ENCODE measurements around the gene ZNF254. TPM values are rescaled to one million over a fixed set of nuclear protein-coding genes. Genes with fewer than 3 reads are reported as not detected.

The ZNF254 gene
- total RNA-seq, 1 experiment from 2014 or later: 12.5 TPM

GRCh38 chr19:24046550-24046949 lies 40.4 kb upstream of the ZNF254 start:
- no peaks in the 10 kb centered on the region for H3K4me1 ChIP-seq (replicated peaks; ENCODE audit: insufficient read depth)
- no peak overlapping the region for H3K27ac ChIP-seq
- DNase-seq: no peak
- H3K36me3 ChIP-seq (ENCODE audit: low read depth): peaks cover 45% of the 10 kb centered on the region
- no peaks in the 10 kb centered on the region for H3K27me3 ChIP-seq (ENCODE audit: insufficient read depth, low read depth)
- no TSS peak for BruUV-seq (replicated peaks)
- intact Hi-C loops (cut with micrococcal nuclease; ENCODE audit: unreplicated experiment): no loop called here
- no peaks in the 10 kb centered on the region; the same call in 1 of the 2 replicates for H3F3A ChIP-seq (ENCODE audit: insufficient read depth, low read depth)
- no peak overlapping the region for H2AFZ ChIP-seq
- peaks cover 4% of the 10 kb centered on the region; the same call in 1 of the 2 replicates for H3K9me3 ChIP-seq (ENCODE audit: insufficient read depth, low read depth)
- TF ChIP-seq EZH2 (IDR thresholded peaks at IDR 0.05; ENCODE audit: low read depth): no peak
- TF ChIP-seq CTCF (conservative IDR thresholded peaks at IDR 0.05): no peak
- POLR2A ChIA-PET (ENCODE audit: unreplicated experiment): no interaction called here
- no peaks in the 10 kb centered on the region for H4K20me1 ChIP-seq (ENCODE audit: insufficient read depth)
- peaks cover 4% of the 10 kb centered on the region; the same call in 1 of the 2 replicates for H3K79me2 ChIP-seq (ENCODE audit: low read depth)
- no peaks in the 10 kb centered on the region for H3K9me2 ChIP-seq (ENCODE audit: insufficient read depth)
- CTCF ChIA-PET: no interaction called here
- no peak overlapping the region for H3K4me2 ChIP-seq
- no peak overlapping the region for H3K4me3 ChIP-seq

DNA sequence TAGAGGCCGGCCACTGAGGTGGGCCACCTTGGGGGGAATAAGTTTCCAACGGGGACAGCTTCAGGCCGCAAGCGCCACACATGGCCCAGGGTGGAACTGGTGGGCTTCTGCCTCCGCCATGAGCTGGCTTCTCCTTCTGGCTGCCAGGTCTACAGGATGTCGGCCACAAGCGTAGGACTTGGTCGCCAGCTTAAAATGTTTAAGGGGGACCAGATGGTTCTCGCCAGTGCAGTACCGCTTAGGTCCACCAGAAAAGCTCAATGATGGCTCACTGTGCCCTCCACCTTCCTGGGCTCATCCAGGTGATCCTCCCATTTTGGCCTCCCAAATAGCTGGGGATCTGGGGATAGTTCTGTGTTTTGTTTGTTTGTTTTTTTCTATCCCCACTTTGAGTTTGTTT lies 38.7 kb upstream of the ZNF254 start:
- Histone ChIP-seq H2AFZ (no peak overlapping the region), H3F3A (ENCODE audit: insufficient read depth, low read depth) (peaks cover 12% of the 10 kb centered on the region), H3K4me3 (no peak overlapping the region), H3K79me2 (ENCODE audit: low read depth) (peaks cover 4% of the 10 kb centered on the region; the same call in 1 of the 2 replicates), H3K9me2 (ENCODE audit: insufficient read depth) (no peaks in the 10 kb centered on the region), H3K27me3 (ENCODE audit: insufficient read depth, low read depth) (no peaks in the 10 kb centered on the region), H3K9me3 (ENCODE audit: insufficient read depth, low read depth) (peaks cover 10% of the 10 kb centered on the region; the same call in 1 of the 2 replicates), H3K4me1 (replicated peaks; ENCODE audit: insufficient read depth) (peaks cover 8% of the 10 kb centered on the region), H3K27ac (no peak overlapping the region), H3K36me3 (ENCODE audit: low read depth) (peaks cover 57% of the 10 kb centered on the region), H4K20me1 (ENCODE audit: insufficient read depth) (no peaks in the 10 kb centered on the region), H3K4me2 (no peak overlapping the region)
- TF ChIP-seq CTCF (conservative IDR thresholded peaks at IDR 0.05): no peak
- intact Hi-C loops (cut with micrococcal nuclease; ENCODE audit: unreplicated experiment): no loop called here
- POLR2A ChIA-PET (ENCODE audit: unreplicated experiment): no interaction called here
- no peak for DNase-seq
- no TSS peak for BruUV-seq (replicated peaks)
- CTCF ChIA-PET: no interaction called here

DNA sequence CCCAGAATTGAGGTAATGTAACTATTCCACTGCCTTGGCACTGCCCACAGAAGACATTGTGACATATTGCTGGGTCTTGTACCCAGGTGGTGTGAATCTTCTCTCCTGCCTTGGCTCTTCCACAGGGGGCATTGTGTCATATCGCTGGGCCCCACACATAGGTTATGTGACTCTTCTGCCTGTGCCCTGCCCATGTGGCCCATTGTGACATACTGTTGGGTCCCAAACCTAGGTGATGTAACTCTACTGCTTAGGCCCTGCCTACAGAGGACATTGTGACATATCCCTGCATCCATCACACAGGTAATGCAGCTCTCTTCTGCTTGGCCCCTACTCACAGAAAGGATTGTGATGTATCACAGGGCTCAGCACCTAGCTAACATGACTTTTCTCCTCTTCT lies 37.5 kb upstream of the ZNF254 start:
- Histone ChIP-seq H2AFZ (no peak overlapping the region), H3K36me3 (ENCODE audit: low read depth) (peaks cover 60% of the 10 kb centered on the region), H3K27ac (no peak overlapping the region), H3F3A (ENCODE audit: insufficient read depth, low read depth) (peaks cover 25% of the 10 kb centered on the region), H3K79me2 (ENCODE audit: low read depth) (no peaks in the 10 kb centered on the region), H3K4me1 (replicated peaks; ENCODE audit: insufficient read depth) (peaks cover 20% of the 10 kb centered on the region), H3K9me3 (ENCODE audit: insufficient read depth, low read depth) (peaks cover 10% of the 10 kb centered on the region; the same call in 1 of the 2 replicates), H3K4me3 (no peak overlapping the region), H3K4me2 (no peak overlapping the region), H3K9me2 (ENCODE audit: insufficient read depth) (no peaks in the 10 kb centered on the region), H3K27me3 (ENCODE audit: insufficient read depth, low read depth) (no peaks in the 10 kb centered on the region), H4K20me1 (ENCODE audit: insufficient read depth) (no peaks in the 10 kb centered on the region)
- no TSS peak for BruUV-seq (replicated peaks)
- no peak for DNase-seq
- no peak for TF ChIP-seq EZH2 (IDR thresholded peaks at IDR 0.05; ENCODE audit: low read depth)
- TF ChIP-seq CTCF (conservative IDR thresholded peaks at IDR 0.05): no peak
- CTCF ChIA-PET: no interaction called here
- POLR2A ChIA-PET (ENCODE audit: unreplicated experiment): no interaction called here
- intact Hi-C loops (cut with micrococcal nuclease; ENCODE audit: unreplicated experiment): no loop called here

All from PC-9 (cell line).